ENCODE results near the gene SMG6.

Gene SMG6

DNA sequence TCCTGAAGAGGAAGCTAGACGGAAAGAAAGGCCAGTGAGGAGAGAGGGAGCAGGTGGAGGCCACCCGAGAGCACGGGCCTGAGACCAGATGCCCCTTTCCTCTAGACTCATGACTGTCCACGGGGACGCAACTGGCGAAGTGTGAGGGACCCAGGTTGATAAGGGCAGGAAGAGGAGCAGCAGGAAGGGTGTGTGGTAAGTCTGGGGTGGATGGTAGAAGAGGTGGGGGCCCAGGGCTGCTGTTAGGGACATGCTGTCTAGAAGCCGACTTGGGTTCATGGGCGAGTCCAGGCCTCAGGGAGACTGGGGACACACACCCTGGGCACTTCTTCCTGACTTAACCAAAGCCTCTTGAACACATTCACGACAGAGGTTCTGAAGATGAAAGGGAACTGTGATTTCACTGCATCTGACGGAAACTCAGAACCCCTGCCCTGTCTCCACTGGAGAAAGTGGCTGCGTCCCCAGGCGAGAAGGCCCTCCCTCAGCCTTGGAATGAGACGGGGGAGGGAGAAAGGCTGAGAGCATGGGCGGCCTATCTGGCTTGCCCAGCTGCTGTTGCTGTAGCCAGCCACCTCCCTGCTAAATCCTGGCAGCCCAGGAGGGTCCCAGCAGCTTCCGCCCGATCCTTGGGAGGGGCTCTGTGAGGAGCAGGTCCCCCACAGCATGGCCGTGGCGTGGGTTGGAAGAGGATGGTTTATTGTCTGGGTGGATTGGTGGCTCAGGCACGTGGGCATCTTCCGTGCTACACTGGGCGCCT is 242.7 kb downstream of the SMG6 start:
- TF ChIP-seq GATA2 (IDR thresholded peaks at IDR 0.05; ENCODE audit: low read depth, low read length) (no peak), GATA3 (IDR thresholded peaks at IDR 0.05; ENCODE audit: low read depth, low read length) (no peak)

DNA sequence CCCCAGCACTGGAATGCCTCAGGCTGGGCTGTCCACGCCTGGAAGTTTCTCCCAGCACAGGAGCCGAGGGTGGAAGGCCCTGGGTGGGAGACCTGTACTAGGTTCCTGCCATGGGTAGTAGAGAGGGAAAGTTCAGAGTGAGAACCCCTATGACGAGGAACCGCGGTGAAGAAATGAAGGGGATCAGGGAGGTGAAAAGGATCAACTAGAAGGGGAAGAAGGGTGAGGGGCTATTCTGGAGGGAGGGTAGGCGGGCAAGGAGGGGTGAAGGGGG is 243.3 kb downstream of the SMG6 start:
- TF ChIP-seq GATA3 (IDR thresholded peaks at IDR 0.05; ENCODE audit: low read depth, low read length): no peak
- TF ChIP-seq GATA2 (IDR thresholded peaks at IDR 0.05; ENCODE audit: low read depth, low read length): no peak

DNA sequence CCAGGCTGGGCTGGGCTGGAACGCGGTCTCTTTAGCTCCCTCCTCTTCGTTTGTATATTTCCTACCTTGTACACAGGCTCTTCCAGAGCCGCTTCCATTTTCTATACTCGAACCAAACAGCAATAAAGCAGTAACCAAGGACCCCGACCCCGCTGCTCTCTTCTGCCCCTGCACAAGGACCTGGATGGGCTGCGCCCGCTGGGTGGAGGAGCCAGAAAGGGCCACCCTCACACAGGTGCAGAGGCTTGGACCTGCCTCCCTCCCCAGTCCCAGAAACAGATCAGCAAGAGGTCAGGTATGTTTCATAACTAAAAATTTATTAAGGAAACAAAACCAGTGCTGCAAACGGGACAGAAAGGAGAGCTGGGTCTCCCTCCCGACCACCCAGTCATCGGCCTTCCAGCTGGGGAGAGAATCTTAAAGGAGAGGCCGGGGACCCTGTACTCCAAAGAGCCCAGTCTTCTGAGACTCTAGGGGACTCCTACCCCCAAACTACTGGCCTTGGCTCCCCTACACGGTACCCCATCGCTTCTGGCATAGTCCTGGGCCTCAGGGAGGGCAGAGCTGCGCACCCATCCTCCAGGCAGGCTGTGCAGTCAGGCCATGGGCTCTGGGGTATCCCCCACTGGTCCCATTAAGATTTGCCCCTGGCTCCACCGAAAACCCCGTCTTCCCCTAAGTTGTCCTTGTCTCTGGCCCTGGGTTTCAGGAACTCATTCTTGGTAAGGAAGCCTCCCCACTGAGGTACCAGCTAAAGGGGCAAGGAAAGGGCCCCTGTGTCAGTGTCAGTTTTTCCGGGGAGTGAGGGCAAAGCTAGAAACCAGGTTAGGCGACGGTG is 243.8 kb downstream of the SMG6 start:
- TF ChIP-seq GATA2 (IDR thresholded peaks at IDR 0.05; ENCODE audit: low read depth, low read length) (no peak), GATA3 (IDR thresholded peaks at IDR 0.05; ENCODE audit: low read depth, low read length) (no peak)

DNA sequence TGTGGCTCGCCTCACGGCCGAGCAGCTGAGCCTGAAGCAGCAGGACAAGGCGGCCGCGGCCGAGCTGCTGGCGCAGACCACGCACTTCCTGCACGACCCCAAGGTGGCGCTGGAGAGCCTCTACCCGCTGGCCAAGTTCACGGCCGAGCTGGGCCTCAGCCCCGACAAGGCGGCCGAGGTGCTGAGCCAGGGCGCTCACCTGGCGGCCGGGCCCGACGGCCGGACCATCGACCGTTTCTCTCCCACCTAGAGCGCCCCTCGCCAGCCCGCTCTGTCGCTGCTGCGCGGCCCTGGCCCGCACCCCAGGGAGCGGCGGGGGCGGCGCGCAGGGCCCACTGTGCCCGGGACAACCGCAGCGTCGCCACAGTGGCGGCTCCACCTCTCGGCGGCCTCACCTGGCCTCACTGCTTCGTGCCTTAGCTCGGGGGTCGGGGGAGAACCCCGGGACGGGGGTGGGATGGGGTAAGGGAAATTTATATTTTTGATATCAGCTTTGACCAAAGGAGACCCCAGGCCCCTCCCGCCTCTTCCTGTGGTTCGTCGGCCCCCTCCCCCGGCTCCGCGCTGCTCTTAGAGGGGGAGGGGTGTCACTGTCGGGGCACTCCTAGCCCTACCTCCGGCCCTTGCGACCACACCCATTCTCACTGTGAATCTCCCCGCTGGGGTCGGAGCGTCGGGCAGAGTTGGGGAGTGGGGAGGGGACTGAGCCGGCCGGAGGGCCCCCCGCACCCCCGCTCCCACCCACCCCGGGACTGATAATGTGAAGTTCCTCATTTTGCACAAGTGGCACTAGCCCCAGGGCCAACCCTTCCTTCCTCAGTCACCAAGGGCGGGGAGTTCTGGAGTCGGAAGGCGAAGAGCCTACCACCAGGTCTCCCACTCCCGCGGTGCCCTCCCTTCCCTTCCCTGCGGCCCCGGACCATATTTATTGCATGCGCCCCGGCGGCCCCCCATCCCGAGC is 244.7 kb downstream of the SMG6 start:
- no peak for TF ChIP-seq GATA2 (IDR thresholded peaks at IDR 0.05; ENCODE audit: low read depth, low read length)
- TF ChIP-seq GATA3 (IDR thresholded peaks at IDR 0.05; ENCODE audit: low read depth, low read length): no peak

DNA sequence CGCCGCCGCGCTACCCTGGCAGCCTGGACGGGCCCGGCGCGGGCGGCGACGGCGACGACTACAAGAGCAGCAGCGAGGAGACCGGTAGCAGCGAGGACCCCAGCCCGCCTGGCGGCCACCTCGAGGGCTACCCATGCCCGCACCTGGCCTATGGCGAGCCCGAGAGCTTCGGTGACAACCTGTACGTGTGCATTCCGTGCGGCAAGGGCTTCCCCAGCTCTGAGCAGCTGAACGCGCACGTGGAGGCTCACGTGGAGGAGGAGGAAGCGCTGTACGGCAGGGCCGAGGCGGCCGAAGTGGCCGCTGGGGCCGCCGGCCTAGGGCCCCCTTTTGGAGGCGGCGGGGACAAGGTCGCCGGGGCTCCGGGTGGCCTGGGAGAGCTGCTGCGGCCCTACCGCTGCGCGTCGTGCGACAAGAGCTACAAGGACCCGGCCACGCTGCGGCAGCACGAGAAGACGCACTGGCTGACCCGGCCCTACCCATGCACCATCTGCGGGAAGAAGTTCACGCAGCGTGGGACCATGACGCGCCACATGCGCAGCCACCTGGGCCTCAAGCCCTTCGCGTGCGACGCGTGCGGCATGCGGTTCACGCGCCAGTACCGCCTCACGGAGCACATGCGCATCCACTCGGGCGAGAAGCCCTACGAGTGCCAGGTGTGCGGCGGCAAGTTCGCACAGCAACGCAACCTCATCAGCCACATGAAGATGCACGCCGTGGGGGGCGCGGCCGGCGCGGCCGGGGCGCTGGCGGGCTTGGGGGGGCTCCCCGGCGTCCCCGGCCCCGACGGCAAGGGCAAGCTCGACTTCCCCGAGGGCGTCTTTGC is 245.6 kb downstream of the SMG6 start:
- TF ChIP-seq GATA2 (IDR thresholded peaks at IDR 0.05; ENCODE audit: low read depth, low read length): no peak
- TF ChIP-seq GATA3 (IDR thresholded peaks at IDR 0.05; ENCODE audit: low read depth, low read length): no peak

DNA sequence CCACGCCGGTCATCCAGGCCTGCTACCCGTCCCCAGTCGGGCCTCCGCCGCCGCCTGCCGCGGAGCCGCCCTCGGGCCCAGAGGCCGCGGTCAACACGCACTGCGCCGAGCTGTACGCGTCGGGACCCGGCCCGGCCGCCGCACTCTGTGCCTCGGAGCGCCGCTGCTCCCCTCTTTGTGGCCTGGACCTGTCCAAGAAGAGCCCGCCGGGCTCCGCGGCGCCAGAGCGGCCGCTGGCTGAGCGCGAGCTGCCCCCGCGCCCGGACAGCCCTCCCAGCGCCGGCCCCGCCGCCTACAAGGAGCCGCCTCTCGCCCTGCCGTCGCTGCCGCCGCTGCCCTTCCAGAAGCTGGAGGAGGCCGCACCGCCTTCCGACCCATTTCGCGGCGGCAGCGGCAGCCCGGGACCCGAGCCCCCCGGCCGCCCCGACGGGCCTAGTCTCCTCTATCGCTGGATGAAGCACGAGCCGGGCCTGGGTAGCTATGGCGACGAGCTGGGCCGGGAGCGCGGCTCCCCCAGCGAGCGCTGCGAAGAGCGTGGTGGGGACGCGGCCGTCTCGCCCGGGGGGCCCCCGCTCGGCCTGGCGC is 246.3 kb downstream of the SMG6 start:
- TF ChIP-seq GATA2 (IDR thresholded peaks at IDR 0.05; ENCODE audit: low read depth, low read length) (no peak), GATA3 (IDR thresholded peaks at IDR 0.05; ENCODE audit: low read depth, low read length) (no peak)

DNA sequence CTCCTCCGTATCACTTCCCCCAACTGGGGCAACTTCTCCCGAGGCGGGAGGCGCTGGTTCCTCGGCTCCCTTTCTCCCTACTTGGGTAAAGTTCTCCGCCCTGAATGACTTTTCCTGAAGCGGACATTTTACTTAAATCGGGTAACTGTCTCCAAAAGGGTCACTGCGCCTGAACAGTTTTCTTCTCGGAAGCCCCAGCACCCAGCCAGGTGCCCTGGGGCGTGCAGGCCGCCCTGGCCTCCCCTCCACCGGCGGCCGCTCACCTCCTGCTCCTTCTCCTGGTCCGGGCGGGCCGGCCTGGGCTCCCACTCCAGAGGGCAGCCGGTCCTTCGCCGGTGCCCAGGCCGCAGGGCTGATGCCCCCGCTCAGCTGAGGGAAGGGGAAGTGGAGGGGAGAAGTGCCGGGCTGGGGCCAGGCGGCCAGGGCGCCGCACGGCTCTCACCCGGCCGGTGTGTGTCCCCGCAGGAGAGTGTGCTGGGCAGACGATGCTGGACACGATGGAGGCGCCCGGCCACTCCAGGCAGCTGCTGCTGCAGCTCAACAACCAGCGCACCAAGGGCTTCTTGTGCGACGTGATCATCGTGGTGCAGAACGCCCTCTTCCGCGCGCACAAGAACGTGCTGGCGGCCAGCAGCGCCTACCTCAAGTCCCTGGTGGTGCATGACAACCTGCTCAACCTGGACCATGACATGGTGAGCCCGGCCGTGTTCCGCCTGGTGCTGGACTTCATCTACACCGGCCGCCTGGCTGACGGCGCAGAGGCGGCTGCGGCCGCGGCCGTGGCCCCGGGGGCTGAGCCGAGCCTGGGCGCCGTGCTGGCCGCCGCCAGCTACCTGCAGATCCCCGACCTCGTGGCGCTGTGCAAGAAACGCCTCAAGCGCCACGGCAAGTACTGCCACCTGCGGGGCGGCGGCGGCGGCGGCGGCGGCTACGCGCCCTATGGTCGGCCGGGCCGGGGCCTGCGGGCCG is 247.1 kb downstream of the SMG6 start:
- TF ChIP-seq GATA2 (IDR thresholded peaks at IDR 0.05; ENCODE audit: low read depth, low read length): no peak
- TF ChIP-seq GATA3 (IDR thresholded peaks at IDR 0.05; ENCODE audit: low read depth, low read length): no peak

DNA sequence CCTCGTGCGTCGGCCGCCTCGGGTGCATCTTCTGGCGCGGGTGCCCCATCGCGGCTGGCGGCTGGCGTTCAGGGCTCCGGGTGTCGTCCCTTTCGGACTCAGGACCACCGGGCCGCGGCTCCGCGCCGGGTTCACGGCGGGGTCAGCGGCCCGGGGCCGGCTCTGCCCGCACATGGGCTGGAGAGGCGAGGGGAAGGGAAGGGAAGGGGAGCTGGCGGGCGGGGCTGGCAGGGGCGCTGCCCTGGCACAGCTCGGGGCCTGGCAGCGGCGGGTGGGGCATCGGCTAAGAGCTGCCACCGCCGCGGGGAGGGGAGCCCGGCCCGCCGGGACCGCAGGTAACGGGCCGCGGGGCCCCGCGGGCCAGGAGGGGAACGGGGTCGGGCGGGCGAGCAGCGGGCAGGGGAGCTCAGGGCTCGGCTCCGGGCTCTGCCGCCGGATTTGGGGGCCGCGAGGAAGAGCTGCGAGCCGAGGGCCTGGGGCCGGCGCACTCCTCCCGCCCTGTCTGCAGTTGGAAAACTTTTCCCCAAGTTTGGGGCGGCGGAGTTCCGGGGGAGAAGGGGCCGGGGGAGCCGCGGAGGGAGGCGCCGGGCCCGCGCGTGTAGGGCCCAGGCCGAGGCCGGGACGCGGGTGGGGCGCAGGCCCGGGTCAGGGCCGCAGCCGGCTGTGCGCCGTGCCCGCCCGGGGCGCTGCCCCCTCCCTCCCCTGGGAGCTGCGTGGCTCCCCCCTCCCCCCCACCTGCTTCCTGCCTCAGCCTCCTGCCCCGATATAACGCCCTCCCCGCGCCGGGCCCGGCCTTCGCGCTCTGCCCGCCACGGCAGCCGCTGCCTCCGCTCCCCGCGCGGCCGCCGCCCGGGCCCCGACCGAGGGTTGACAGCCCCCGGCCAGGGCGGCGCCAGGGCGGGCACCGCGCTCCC is 248.0 kb downstream of the SMG6 start:
- TF ChIP-seq GATA2 (IDR thresholded peaks at IDR 0.05; ENCODE audit: low read depth, low read length) (no peak), GATA3 (IDR thresholded peaks at IDR 0.05; ENCODE audit: low read depth, low read length) (no peak)

DNA sequence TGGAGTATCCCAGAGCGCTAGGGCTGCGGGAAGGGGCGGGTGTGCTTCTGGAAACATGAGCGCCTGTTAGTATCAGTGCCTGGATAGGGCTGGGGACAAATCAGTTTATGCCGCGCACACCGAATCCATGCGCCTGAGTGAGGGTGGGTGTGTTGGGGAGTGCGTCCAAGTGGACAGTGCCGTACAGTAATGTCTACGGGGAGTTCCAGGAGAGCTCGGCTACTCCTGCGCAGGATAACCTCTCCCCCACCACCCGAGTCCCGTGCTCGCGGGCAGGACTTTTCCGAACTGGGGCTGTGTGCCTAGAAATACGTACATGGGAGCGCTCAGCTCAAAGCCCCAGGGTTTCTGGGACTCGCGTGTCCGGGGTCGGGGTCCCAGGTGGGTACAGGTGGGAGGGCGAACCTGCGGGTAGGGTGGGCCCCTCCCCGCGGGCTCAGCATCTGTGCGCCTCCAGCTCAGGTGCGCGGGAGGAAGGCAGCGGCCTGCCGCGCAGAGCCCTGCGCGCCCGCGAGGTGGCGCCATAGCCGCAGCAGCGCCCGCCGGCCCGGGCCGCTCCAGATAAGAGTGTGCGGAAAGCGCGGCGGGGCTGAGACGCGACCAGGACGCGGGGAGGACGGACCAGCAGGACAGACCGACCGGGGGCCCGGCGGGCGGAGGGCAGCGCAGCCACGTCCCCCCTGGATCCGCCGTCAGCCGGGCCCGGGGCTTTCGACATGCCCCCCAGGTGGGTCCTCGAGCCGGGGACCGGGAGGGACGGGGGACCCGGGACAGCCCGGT is 248.9 kb downstream of the SMG6 start, which contains the start of gene HIC1:
TSS of gene HIC1 (plus strand) at position 592 of the 780 bp plus-strand sequence. CDS start 1,588 bp downstream, outside the sequence.
- peak; percentile 74 for TF ChIP-seq GATA2 (IDR thresholded peaks at IDR 0.05; ENCODE audit: low read depth, low read length)
- no peak for TF ChIP-seq GATA3 (IDR thresholded peaks at IDR 0.05; ENCODE audit: low read depth, low read length)

DNA sequence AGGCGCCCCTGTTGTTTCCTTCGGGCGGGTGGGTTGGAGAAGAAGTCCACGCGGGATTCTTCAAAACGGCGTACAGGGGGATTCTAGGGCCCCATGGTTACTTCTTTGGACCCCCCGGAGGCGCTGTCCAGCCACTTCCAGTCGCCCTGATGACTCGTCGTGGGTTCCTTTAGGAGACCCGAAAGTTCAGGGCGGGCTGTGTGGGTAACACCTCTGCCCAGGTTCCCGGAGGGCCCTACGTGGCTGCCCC is 249.4 kb downstream of the SMG6 start:
- no peak for TF ChIP-seq GATA3 (IDR thresholded peaks at IDR 0.05; ENCODE audit: low read depth, low read length)
- TF ChIP-seq GATA2 (IDR thresholded peaks at IDR 0.05; ENCODE audit: low read depth, low read length): no peak

Measured in SH-SY5Y (cell line).